Gastroesophageal sphincter (tissue), 4 donors: Measurements from ENCODE around the gene LIPI. TPM values are rescaled to one million over a fixed set of nuclear protein-coding genes. Genes with fewer than 3 reads are reported as not detected.

ENCODE experiments used
- ATAC-seq: fragments of 150-250 bp; one replicate; pipeline ENCODE4 v1.9.1; 2016; ENCODE audit warnings: mild to moderate bottlenecking, moderate library complexity
- H3K27ac ChIP-seq, 4 donors: fragments of 200-600 bp; sonication (generic) in 3 of 4; 1 replicate in 3 of 4; 2 replicates in 1 of 4; pipeline ENCODE4 v1.5.1; 2016 to 2019
- H3K27me3 ChIP-seq: fragments of 200-600 bp; sonication (generic); one replicate; pipeline ENCODE4 v1.5.1; 2019
- H3K36me3 ChIP-seq, 2 donors: fragments of 200-600 bp; sonication (generic); one replicate each; pipeline ENCODE4 v1.5.1; 2019; ENCODE audit warnings: control low read depth in 1 of 2
- H3K4me1 ChIP-seq, 3 donors: fragments of 200-600 bp; sonication (generic); 1 replicate in 2 of 3; 2 replicates in 1 of 3; pipeline ENCODE4 v1.5.1; 2016 to 2019; ENCODE audit warnings: control low read depth in 2 of 3
- H3K4me3 ChIP-seq, 2 donors: fragments of 200-600 bp; sonication (generic); one replicate each; pipeline ENCODE4 v1.5.1; 2019; ENCODE audit warnings: mild to moderate bottlenecking in 1 of 2, moderate library complexity in 1 of 2
- H3K9me3 ChIP-seq, 3 donors: fragments of 200-600 bp; sonication (generic); one replicate each; pipeline ENCODE4 v1.5.1; 2017 to 2019; ENCODE audit warnings: control low read depth in 2 of 3
- CTCF ChIP-seq, 4 experiments: fragments of 200-600 bp in 2 of 4; fragments of 450-650 bp in 2 of 4; sonication (generic) in 1 of 4; IDR thresholded peaks; one replicate each; pipeline ENCODE4 v1.5.1; 2017 to 2019; ENCODE audit warnings: antibody characterized with exemption in 4 of 4, mild to moderate bottlenecking in 2 of 4, moderate library complexity in 2 of 4
- EP300 ChIP-seq: sonication (generic); formaldehyde crosslinking; IDR thresholded peaks from one replicate; pipeline ENCODE4 v1.6.1; 2017; ENCODE audit warnings: antibody characterized with exemption, mild to moderate bottlenecking
- POLR2A ChIP-seq, 2 donors: fragments of 450-650 bp; IDR thresholded peaks; one replicate each; pipeline ENCODE4 v1.6.1; 2017; ENCODE audit warnings: antibody characterized with exemption in 2 of 2, mild to moderate bottlenecking in 2 of 2, moderate library complexity in 1 of 2
- POLR2AphosphoS5 ChIP-seq: sonication (generic); formaldehyde crosslinking; IDR thresholded peaks from one replicate; pipeline ENCODE4 v1.6.1; 2017; ENCODE audit warnings: antibody characterized with exemption
- WGBS, 2 donors: methylation state at CpG; one replicate each; pipeline ENCODE4 v1.1.5; 2018; ENCODE audit warnings: low coverage in 1 of 2; 5-methylcytosine and 5-hydroxymethylcytosine counted together
- total RNA-seq, 4 donors: library from RNA; depleted of rRNA; stranded (reverse); fragments of >200 nt; gene quantifications; one replicate each; pipeline ENCODE4 v1.1.0, GENCODE V29; 2016

The LIPI gene
- total RNA-seq, 4 donors from 2014 or later: not detected

- WGBS, 2 donors: 44% methylated on average over 2 of the region's 2 CpGs; no CpG with 5 or more reads in 1 of the 2 donors
- no peaks in the 10 kb centered on the region for H3K9me3 ChIP-seq
Observed at GRCh38 chr21:14099570-14099969, 111.2 kb downstream of the LIPI start.

GRCh38 chr21:14097881-14098499 is 112.8 kb downstream of the LIPI start:
- no peaks in the 10 kb centered on the region for H3K9me3 ChIP-seq
- TF ChIP-seq POLR2AphosphoS5: no peak
- TF ChIP-seq POLR2A (IDR thresholded peaks at IDR 0.05): no peak
- no peak for TF ChIP-seq CTCF (IDR thresholded peaks at IDR 0.05)
- no peak for TF ChIP-seq EP300
- H3K27me3 ChIP-seq: no peaks in the 10 kb centered on the region
- no peaks in the 10 kb centered on the region for H3K4me1 ChIP-seq
- 94 to 100% methylated on average over 2 of the region's 2 CpGs for WGBS, 2 donors
- peaks cover 0 to 9% of the 10 kb centered on the region in 2 donors for H3K36me3 ChIP-seq
- no peak for ATAC-seq
- no peak overlapping the region for H3K4me3 ChIP-seq
- no peak overlapping the region for H3K27ac ChIP-seq

More at GRCh38 chr21:14099570-14099969, 111.2 kb downstream of the LIPI start:
- no peak for ATAC-seq
- no peaks in the 10 kb centered on the region for H3K27me3 ChIP-seq
- peaks cover 0 to 9% of the 10 kb centered on the region in 2 donors for H3K36me3 ChIP-seq
- H3K27ac ChIP-seq: no peak overlapping the region
- H3K4me1 ChIP-seq: no peaks in the 10 kb centered on the region
- no peak overlapping the region for H3K4me3 ChIP-seq
- no peak for TF ChIP-seq POLR2AphosphoS5
- no peak for TF ChIP-seq CTCF (IDR thresholded peaks at IDR 0.05)

- Histone ChIP-seq H3K27me3 (no peaks in the 10 kb centered on the region), H3K4me3 (no peak overlapping the region), H3K27ac (no peak overlapping the region), H3K36me3 (peaks cover 0 to 9% of the 10 kb centered on the region in 2 donors), H3K9me3 (no peaks in the 10 kb centered on the region), H3K4me1 (no peaks in the 10 kb centered on the region)
- TF ChIP-seq EP300: no peak
- no peak for TF ChIP-seq CTCF (IDR thresholded peaks at IDR 0.05)
- no peak for TF ChIP-seq POLR2AphosphoS5
- no peak for TF ChIP-seq POLR2A (IDR thresholded peaks at IDR 0.05)
- no peak for ATAC-seq
- WGBS, 2 donors: 95 to 98% methylated on average over 5 of the region's 6 CpGs
Observed at GRCh38 chr21:14096577-14096976, 114.2 kb downstream of the LIPI start.

- H3K27me3 ChIP-seq: no peaks in the 10 kb centered on the region
- no peak for TF ChIP-seq POLR2A (IDR thresholded peaks at IDR 0.05)
- TF ChIP-seq CTCF (IDR thresholded peaks at IDR 0.05): no peak
- no peak for TF ChIP-seq POLR2AphosphoS5
- TF ChIP-seq EP300: no peak
Observed at GRCh38 chr21:14096172-14096571, 114.6 kb downstream of the LIPI start.

GRCh38 chr21:14095056-14095455 is 115.7 kb downstream of the LIPI start:
- Histone ChIP-seq H3K9me3 (no peaks in the 10 kb centered on the region), H3K27me3 (no peaks in the 10 kb centered on the region), H3K4me3 (no peak overlapping the region), H3K4me1 (no peaks in the 10 kb centered on the region), H3K27ac (no peak overlapping the region), H3K36me3 (peaks cover 0 to 9% of the 10 kb centered on the region in 2 donors)
- TF ChIP-seq EP300 (no peak), CTCF (IDR thresholded peaks at IDR 0.05) (no peak), POLR2AphosphoS5 (no peak)
- WGBS, 2 donors: 79% methylated on average over 2 of the region's 2 CpGs; no CpG with 5 or more reads in 1 of the 2 donors
- no peak for ATAC-seq

More at GRCh38 chr21:14096172-14096571, 114.6 kb downstream of the LIPI start:
- peaks cover 0 to 9% of the 10 kb centered on the region in 2 donors for H3K36me3 ChIP-seq
- no peaks in the 10 kb centered on the region for H3K9me3 ChIP-seq
- no peak overlapping the region for H3K27ac ChIP-seq
- H3K4me1 ChIP-seq: no peaks in the 10 kb centered on the region
- 86 to 88% methylated on average over 4 of the region's 4 CpGs for WGBS, 2 donors
- no peak for ATAC-seq
- H3K4me3 ChIP-seq: no peak overlapping the region
